ENCODE data around the gene OR5AN1. TPM values are rescaled to one million over a fixed set of nuclear protein-coding genes. Genes with fewer than 3 reads are reported as not detected.

Gene OR5AN1
- total and polyA plus RNA-seq, 2 experiments from 2014 or later = not detected

DNA sequence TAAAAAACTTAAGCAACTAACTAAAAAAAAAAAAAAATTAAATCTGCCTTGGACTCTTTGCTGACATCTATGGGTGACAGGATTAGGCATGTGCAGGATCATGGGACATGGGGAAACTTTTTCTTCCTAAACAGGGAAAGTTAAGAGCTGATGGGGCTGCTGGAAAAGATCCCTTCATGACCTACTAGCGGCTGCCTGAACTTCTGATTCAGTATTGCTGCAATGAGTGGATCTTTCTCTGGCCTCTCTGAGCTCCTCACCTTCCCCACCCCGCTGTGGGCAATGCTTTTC, 42.5 kb downstream of the OR5AN1 start:
- H3K27me3 Mint-ChIP-seq (ENCODE audit: insufficient read depth, low read depth, poor library complexity) = no peaks in the 10 kb centered on the region
- ATAC-seq (no peak), DNase-seq (ENCODE audit: low spot score) (no peak)
- no peak overlapping the region for H2AFZ ChIP-seq
- H3K9me2 ChIP-seq (ENCODE audit: insufficient read depth) = peaks cover 4% of the 10 kb centered on the region; the same call in 1 of the 2 replicates
- peaks cover 65% of the 10 kb centered on the region for H3K9me3 Mint-ChIP-seq
- no peak overlapping the region for H3K27ac Mint-ChIP-seq
- no peaks in the 10 kb centered on the region for H4K20me1 ChIP-seq (replicated peaks; ENCODE audit: insufficient read depth)
- H3K79me2 ChIP-seq (replicated peaks; ENCODE audit: insufficient read depth) = no peaks in the 10 kb centered on the region
- H3K4me2 ChIP-seq = no peak overlapping the region
- H3K27ac ChIP-seq (ENCODE audit: low read depth) = no peak overlapping the region
- peaks cover 4% of the 10 kb centered on the region for H3K36me3 ChIP-seq (ENCODE audit: insufficient read depth)
- H3K27me3 ChIP-seq (ENCODE audit: insufficient read depth) = no peaks in the 10 kb centered on the region
- no peaks in the 10 kb centered on the region for H3K4me1 ChIP-seq (ENCODE audit: insufficient read depth)
- H3K4me3 Mint-ChIP-seq = no peak overlapping the region
- no peaks in the 10 kb centered on the region for H3F3A ChIP-seq (replicated peaks; ENCODE audit: low read depth)
- peaks cover 24% of the 10 kb centered on the region for H3K36me3 Mint-ChIP-seq (ENCODE audit: low read depth)
- no peak overlapping the region for H3K4me3 ChIP-seq
- H3K4me1 Mint-ChIP-seq = no peaks in the 10 kb centered on the region
- no peak for TF ChIP-seq STAT1 (IDR thresholded peaks at IDR 0.05; ENCODE audit: unreplicated experiment)
- TF ChIP-seq, protein P1, sequence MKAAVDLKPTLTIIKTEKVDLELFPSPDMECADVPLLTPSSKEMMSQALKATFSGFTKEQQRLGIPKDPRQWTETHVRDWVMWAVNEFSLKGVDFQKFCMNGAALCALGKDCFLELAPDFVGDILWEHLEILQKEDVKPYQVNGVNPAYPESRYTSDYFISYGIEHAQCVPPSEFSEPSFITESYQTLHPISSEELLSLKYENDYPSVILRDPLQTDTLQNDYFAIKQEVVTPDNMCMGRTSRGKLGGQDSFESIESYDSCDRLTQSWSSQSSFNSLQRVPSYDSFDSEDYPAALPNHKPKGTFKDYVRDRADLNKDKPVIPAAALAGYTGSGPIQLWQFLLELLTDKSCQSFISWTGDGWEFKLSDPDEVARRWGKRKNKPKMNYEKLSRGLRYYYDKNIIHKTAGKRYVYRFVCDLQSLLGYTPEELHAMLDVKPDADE (IDR thresholded peaks at IDR 0.05) = no peak
- TF ChIP-seq EZH2phosphoT487 (IDR thresholded peaks at IDR 0.05; ENCODE audit: unreplicated experiment) = no peak
- TF ChIP-seq, protein P2, sequence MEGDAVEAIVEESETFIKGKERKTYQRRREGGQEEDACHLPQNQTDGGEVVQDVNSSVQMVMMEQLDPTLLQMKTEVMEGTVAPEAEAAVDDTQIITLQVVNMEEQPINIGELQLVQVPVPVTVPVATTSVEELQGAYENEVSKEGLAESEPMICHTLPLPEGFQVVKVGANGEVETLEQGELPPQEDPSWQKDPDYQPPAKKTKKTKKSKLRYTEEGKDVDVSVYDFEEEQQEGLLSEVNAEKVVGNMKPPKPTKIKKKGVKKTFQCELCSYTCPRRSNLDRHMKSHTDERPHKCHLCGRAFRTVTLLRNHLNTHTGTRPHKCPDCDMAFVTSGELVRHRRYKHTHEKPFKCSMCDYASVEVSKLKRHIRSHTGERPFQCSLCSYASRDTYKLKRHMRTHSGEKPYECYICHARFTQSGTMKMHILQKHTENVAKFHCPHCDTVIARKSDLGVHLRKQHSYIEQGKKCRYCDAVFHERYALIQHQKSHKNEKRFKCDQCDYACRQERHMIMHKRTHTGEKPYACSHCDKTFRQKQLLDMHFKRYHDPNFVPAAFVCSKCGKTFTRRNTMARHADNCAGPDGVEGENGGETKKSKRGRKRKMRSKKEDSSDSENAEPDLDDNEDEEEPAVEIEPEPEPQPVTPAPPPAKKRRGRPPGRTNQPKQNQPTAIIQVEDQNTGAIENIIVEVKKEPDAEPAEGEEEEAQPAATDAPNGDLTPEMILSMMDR (conservative IDR thresholded peaks at IDR 0.05; ENCODE audit: low read depth in 2 of 2) = no peak
- TF ChIP-seq, protein P3, sequence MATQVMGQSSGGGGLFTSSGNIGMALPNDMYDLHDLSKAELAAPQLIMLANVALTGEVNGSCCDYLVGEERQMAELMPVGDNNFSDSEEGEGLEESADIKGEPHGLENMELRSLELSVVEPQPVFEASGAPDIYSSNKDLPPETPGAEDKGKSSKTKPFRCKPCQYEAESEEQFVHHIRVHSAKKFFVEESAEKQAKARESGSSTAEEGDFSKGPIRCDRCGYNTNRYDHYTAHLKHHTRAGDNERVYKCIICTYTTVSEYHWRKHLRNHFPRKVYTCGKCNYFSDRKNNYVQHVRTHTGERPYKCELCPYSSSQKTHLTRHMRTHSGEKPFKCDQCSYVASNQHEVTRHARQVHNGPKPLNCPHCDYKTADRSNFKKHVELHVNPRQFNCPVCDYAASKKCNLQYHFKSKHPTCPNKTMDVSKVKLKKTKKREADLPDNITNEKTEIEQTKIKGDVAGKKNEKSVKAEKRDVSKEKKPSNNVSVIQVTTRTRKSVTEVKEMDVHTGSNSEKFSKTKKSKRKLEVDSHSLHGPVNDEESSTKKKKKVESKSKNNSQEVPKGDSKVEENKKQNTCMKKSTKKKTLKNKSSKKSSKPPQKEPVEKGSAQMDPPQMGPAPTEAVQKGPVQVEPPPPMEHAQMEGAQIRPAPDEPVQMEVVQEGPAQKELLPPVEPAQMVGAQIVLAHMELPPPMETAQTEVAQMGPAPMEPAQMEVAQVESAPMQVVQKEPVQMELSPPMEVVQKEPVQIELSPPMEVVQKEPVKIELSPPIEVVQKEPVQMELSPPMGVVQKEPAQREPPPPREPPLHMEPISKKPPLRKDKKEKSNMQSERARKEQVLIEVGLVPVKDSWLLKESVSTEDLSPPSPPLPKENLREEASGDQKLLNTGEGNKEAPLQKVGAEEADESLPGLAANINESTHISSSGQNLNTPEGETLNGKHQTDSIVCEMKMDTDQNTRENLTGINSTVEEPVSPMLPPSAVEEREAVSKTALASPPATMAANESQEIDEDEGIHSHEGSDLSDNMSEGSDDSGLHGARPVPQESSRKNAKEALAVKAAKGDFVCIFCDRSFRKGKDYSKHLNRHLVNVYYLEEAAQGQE (IDR thresholded peaks at IDR 0.05; ENCODE audit: unreplicated experiment) = no peak
- no peak for TF ChIP-seq JUNB (IDR thresholded peaks at IDR 0.05; ENCODE audit: unreplicated experiment)
- TF ChIP-seq ZNF114 (CRISPR knock-in tag; IDR thresholded peaks at IDR 0.05) = no peak
- no peak for TF ChIP-seq CREB1 (CRISPR knock-in tag; IDR thresholded peaks at IDR 0.05; ENCODE audit: low read depth)
- no peak for TF ChIP-seq ZNF331 (CRISPR knock-in tag; IDR thresholded peaks at IDR 0.05; ENCODE audit: low read depth)
- TF ChIP-seq, protein P4, sequence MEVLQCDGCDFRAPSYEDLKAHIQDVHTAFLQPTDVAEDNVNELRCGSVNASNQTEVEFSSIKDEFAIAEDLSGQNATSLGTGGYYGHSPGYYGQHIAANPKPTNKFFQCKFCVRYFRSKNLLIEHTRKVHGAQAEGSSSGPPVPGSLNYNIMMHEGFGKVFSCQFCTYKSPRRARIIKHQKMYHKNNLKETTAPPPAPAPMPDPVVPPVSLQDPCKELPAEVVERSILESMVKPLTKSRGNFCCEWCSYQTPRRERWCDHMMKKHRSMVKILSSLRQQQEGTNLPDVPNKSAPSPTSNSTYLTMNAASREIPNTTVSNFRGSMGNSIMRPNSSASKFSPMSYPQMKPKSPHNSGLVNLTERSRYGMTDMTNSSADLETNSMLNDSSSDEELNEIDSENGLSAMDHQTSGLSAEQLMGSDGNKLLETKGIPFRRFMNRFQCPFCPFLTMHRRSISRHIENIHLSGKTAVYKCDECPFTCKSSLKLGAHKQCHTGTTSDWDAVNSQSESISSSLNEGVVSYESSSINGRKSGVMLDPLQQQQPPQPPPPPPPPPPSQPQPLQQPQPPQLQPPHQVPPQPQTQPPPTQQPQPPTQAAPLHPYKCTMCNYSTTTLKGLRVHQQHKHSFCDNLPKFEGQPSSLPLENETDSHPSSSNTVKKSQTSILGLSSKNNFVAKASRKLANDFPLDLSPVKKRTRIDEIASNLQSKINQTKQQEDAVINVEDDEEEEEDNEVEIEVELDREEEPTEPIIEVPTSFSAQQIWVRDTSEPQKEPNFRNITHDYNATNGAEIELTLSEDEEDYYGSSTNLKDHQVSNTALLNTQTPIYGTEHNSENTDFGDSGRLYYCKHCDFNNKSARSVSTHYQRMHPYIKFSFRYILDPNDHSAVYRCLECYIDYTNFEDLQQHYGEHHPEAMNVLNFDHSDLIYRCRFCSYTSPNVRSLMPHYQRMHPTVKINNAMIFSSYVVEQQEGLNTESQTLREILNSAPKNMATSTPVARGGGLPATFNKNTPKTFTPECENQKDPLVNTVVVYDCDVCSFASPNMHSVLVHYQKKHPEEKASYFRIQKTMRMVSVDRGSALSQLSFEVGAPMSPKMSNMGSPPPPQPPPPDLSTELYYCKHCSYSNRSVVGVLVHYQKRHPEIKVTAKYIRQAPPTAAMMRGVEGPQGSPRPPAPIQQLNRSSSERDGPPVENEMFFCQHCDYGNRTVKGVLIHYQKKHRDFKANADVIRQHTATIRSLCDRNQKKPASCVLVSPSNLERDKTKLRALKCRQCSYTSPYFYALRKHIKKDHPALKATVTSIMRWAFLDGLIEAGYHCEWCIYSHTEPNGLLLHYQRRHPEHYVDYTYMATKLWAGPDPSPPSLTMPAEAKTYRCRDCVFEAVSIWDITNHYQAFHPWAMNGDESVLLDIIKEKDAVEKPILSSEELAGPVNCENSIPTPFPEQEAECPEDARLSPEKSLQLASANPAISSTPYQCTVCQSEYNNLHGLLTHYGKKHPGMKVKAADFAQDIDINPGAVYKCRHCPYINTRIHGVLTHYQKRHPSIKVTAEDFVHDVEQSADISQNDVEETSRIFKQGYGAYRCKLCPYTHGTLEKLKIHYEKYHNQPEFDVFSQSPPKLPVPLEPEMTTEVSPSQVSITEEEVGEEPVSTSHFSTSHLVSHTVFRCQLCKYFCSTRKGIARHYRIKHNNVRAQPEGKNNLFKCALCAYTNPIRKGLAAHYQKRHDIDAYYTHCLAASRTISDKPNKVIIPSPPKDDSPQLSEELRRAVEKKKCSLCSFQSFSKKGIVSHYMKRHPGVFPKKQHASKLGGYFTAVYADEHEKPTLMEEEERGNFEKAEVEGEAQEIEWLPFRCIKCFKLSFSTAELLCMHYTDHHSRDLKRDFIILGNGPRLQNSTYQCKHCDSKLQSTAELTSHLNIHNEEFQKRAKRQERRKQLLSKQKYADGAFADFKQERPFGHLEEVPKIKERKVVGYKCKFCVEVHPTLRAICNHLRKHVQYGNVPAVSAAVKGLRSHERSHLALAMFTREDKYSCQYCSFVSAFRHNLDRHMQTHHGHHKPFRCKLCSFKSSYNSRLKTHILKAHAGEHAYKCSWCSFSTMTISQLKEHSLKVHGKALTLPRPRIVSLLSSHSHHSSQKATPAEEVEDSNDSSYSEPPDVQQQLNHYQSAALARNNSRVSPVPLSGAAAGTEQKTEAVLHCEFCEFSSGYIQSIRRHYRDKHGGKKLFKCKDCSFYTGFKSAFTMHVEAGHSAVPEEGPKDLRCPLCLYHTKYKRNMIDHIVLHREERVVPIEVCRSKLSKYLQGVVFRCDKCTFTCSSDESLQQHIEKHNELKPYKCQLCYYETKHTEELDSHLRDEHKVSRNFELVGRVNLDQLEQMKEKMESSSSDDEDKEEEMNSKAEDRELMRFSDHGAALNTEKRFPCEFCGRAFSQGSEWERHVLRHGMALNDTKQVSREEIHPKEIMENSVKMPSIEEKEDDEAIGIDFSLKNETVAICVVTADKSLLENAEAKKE (CRISPR knock-in tag; IDR thresholded peaks at IDR 0.05) = no peak
- TF ChIP-seq NANOG (IDR thresholded peaks at IDR 0.05; ENCODE audit: borderline replicate concordance) = no peak
- TF ChIP-seq POLR2AphosphoS5 (IDR thresholded peaks at IDR 0.05; ENCODE audit: low read depth) = no peak
- TF ChIP-seq EZH2 (IDR thresholded peaks at IDR 0.05; ENCODE audit: low read depth, unreplicated experiment) = no peak
